HEK293T (cell line): ENCODE data around the gene LGI4.

Experiments
- ARNT ChIP-seq: fragments of 450-650 bp; IDR thresholded peaks from 2 replicates; pipeline ENCODE4 v1.6.1; 2017; ENCODE audit warnings: mild to moderate bottlenecking
- BHLHE40 ChIP-seq: fragments of 450-650 bp; IDR thresholded peaks from 2 replicates; pipeline ENCODE4 v1.6.1; 2016; ENCODE audit warnings: mild to moderate bottlenecking, moderate library complexity, borderline replicate concordance
- FOXA1 ChIP-seq: fragments of 450-650 bp; IDR thresholded peaks from 2 replicates; pipeline ENCODE4 v1.6.1; 2016; ENCODE audit warnings: mild to moderate bottlenecking
- FOXM1 ChIP-seq: fragments of 450-650 bp; IDR thresholded peaks from 2 replicates; pipeline ENCODE4 v1.6.1; 2017; ENCODE audit warnings: mild to moderate bottlenecking, borderline replicate concordance
- HDGF ChIP-seq: fragments of 450-650 bp; IDR thresholded peaks from 2 replicates; pipeline ENCODE4 v1.6.1; 2017; ENCODE audit warnings: antibody characterized with exemption, borderline replicate concordance
- NFRKB ChIP-seq: fragments of 450-650 bp; IDR thresholded peaks from 2 replicates; pipeline ENCODE4 v1.6.1; 2016; ENCODE audit warnings: mild to moderate bottlenecking, moderate library complexity
- SP1 ChIP-seq: fragments of 450-650 bp; IDR thresholded peaks from 2 replicates; pipeline ENCODE4 v1.6.1; 2017
- TARDBP ChIP-seq: fragments of 450-650 bp; IDR thresholded peaks from 2 replicates; pipeline ENCODE4 v1.6.1; 2016
- ZNF384 ChIP-seq: fragments of 450-650 bp; IDR thresholded peaks from 2 replicates; pipeline ENCODE4 v1.6.1; 2016
- TF ChIP-seq, protein P1 (sequence below): fragments of 450-650 bp; IDR thresholded peaks from 2 replicates; pipeline ENCODE4 v1.6.1; 2016

DNA sequence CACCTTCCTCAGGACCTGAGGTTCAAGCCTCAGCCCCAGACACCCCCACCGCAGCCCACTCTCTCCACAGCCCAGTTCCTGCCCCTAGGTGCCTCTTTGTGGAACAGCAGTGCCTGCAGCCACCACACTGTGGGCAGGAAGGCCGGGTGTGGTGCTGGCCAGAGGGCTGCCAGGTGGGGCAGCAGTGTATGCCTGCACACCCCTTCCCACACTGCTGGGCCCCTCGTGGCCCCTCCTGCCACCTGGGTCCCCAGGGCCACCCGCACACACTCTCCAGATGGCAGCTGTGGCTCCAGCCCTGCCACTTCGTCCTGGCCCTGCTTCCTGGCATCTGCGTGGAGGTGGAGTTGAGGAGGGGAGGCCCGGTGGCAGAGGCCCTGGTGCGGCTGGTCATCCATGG is 58.2 kb downstream of the LGI4 start:
- TF ChIP-seq, protein P1, sequence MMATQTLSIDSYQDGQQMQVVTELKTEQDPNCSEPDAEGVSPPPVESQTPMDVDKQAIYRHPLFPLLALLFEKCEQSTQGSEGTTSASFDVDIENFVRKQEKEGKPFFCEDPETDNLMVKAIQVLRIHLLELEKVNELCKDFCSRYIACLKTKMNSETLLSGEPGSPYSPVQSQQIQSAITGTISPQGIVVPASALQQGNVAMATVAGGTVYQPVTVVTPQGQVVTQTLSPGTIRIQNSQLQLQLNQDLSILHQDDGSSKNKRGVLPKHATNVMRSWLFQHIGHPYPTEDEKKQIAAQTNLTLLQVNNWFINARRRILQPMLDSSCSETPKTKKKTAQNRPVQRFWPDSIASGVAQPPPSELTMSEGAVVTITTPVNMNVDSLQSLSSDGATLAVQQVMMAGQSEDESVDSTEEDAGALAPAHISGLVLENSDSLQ: no peak
- TF ChIP-seq ZNF384: no peak
- no peak for TF ChIP-seq SP1
- no peak for TF ChIP-seq FOXM1
- TF ChIP-seq BHLHE40: no peak
- TF ChIP-seq FOXA1: no peak
- no peak for TF ChIP-seq ARNT
- no peak for TF ChIP-seq NFRKB
- TF ChIP-seq TARDBP: no peak
- no peak for TF ChIP-seq HDGF
